HG02588 (cell line): ENCODE measurements around the gene EGR2.
A peak's percentile ranks its signal among the peaks of the same experiment; 100 is the strongest.
"Not testable (repeated sequence)": the region's sequence is repeated elsewhere in the genome, so short reads cannot be mapped to it uniquely, and the experiment has no call there.

Source experiments
- ATAC-seq: cut with Tn5 transposase; IDR thresholded peaks from one replicate; pipeline ENCODE4 v1.9.1; 2021; ENCODE audit warnings: mild to moderate bottlenecking, moderate library complexity; ENCODE audit not compliant: unreplicated experiment

EGR2 gene

DNA sequence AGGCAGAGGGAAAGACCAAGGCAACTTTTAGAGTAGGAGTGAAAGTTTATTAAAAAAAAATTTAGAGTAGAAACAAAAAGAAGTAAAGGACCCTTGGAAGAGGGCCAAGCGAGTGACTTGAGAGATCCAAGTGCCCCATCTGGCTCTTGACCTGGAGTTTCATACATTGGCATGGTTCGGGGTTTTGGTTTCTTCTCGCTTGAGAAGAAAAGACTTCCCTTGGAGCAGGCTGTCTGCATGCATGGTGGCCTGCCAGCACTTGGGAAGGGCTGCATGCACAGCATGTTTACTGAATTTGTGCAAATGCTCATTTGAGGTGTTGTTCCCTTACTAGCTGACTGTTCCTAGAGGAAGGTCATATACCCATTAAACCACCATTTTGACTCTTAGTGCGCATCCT, 20.4 kb downstream of the EGR2 start:
- no peak for ATAC-seq

DNA sequence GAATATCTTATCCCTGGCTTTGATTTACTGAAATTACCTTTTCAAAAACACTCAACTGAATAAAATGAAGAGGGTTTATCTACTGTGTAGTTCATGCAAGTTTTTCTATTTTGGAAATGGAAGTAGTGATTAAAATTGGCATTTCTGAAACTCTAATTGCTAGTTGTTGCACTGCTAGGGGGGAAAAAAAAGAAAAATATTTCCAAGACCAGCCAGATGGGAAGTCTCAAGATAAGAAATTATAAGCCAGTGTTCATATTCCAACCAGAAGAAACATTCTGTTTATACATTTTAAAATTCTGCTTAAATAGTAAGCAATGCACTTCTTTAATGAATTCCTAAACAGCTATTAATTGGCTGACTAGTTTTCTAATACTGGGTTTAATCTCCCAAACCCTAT, 21.1 kb downstream of the EGR2 start:
- ATAC-seq: no peak

DNA sequence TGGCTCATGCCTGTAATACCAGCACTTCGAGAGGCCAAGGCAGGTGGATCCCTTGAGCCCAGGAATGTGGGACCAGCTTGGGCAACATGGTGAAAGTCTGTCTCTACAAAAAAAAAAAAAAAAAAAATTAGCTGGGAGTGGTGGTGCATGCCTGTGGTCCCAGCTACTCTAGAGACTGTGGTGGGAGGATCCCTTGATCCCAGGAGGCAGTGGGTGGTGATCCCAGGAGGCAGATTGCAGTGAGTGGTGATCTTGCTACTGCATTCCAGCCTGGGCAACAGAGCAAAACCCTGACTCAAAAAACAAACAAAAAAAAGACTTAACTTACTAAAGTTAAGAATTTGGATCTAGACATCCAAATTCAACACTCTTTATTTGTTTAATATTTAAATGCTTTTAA, 21.9 kb downstream of the EGR2 start:
- no peak for ATAC-seq

DNA sequence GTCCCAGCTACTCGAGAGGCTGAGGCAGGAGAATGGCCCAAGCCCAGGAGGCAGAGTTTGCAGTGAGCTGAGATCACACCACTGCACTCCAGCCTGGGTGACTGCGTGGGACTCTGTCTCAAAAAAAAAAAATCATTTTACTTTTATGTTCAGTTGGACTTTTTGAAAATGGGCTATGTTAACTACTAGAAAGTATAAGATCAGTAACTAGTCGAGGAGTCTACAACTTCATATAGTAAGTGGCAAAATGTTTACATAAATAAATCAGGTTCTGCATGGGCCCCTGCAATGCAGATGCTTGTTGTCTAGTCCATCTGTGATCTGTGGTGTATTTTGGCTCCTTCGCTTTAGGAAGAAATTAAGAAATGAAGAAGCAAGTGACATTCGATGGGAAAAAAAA, 23.9 kb downstream of the EGR2 start:
- no peak for ATAC-seq

DNA sequence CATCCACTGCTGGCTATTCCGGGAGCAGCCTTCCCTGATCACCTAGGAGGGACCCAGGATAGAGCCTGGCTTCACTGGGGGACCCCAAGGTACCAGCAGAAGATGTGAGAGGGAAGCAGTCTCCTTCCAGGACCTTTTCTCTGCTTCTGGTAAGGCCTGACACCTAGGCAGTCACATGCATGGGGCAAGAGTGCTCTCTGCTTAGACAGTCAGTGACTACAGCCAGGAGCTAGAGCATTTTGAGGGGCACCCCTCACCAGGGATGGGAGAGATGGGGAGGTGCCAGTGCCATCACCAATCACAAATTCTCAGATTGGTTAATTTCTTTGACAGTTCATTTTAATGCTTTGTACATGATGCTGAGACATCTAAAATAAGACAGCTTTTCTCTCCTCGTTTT, 25.6 kb downstream of the EGR2 start:
- no peak for ATAC-seq

DNA sequence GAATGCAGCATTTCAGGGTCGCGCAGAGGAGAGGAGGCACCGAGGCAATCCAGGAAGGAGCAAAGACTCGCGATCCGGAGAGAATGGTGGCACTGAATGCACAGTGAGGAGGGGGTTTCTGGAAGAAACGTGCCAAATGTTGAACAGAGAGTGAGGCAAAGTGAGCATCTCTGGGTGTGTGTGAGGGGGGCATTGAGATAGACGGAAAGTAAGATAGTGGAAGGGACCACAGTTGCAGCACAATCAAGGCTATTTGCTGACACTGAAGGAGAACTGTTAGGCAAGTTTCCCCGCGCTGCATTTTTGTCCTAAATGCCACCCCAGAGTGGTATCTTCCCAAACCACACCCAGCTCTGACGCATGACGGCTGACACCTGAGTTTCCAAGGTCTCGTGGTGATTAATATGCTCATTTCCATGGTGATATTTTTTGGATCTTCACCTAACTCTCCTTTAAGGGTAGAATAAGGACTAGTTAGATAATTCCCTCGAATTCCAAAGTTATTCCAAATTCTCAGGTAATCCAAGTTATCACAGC, 26.1 kb downstream of the EGR2 start:
- no peak for ATAC-seq

DNA sequence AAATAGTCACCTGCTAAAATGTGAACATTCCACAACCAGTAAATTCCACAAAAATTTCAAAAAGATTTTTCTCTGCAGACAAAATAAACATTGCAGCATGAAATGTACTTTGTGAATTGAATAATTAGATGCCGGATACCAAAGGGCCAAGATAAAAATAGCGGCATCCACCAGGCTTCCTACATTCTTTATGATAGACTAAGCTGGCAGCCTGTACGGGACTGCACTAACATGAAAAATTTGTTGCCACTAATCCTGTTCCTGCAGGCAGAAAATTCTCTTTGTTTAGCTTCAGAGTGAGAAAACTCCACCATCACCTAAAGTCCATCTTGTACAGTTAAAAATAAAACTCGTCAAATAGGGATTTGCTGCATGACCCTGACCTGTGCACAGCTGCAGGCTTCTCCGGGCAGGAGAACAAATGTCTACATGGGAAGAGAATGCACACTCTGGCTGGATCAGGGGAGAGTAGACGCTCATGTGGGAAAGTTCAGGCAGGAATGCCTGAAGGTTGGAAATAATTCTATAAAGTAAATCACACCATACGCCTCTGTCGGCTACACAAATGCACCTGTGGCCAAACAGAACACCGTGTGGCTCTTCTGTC, 27.2 kb downstream of the EGR2 start:
- ATAC-seq: no peak

DNA sequence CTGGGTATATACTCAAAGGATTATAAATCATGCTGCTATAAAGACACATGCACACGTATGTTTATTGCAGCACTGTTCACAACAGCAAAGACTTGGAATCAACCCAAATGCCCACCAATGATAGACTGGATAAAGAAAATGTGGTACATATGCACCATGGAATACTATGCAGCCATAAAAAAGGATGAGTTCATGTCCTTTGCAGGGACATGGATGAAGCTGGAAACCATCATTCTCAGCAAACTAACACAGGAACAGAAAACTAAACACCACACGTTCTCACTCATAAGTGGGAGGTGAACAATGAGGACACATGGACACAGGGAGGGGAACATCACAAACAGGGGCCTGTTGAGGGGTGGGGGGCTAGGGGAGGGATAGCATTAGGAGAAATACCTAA, 27.9 kb downstream of the EGR2 start:
- not testable (repeated sequence) for ATAC-seq

DNA sequence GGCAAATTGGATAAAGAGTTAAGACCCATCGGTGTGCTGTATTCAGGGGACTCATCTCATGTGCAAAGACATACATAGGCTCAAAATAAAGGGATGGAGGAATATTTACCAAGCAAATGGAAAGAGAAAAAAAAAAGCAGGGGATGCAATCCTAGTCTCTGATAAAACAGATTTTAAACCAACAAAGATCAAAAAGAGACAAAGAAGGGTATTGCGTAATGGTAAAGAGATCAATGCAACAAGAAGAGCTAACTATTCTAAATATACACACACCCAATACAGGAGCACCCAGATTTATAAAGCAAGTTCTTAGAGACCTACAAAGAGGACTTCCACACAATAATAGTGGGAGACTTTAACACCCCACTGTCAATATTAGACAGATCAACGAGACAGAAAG, 31.6 kb downstream of the EGR2 start:
- ATAC-seq: not testable (repeated sequence)

DNA sequence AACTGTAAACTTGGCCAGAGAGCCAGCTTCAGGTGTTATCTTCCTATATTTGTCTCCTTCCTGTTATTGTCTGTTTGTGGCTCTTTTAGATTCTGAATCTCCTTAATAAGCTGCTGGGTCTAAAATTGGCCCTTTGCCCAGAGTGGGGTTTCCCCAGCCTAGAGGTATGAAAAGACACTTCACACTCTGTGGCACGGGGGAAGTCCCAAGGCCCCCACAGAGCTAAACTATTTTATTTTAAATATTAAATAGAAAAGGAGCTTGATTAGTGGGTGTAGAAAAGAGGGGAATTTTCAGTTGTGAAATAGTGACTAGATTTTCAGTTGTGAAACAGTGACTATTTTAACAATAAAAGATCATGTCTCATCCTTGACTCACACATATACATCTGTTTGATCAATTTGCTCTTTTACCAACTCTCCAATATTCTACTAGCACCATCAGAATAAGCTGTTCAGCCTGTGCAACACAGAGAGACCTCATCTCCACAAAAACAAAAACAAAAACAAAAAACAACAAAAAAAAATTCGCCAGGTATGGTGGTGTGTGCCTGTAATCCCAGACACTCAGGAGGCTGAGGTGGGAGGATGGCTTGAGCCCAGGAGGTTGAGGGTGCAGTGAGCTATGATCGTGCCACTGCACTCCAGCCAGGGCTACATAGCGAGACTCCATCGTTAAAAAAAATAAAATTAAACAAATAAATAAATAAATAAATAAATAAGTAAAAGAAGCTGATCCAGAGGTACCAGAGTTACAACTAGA, 36.5 kb downstream of the EGR2 start:
- ATAC-seq: peak; percentile 90

DNA sequence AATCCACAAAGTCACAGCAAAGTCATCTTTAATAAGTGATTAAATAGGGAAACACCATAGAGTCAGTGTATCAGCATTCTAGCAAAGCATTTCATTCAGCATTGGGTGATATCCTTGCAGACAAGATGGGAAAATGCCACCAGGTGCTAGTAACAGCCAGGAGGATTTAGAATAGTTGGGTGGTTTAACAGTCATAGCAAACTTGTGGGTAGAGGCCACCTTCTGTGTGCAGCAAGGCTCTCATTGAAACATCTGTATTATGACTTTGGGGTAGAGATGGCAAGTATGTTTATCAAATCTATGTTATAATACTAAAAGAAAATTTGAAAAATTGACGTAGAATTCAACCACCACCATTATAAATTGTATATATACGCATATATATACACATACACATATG, 38.0 kb downstream of the EGR2 start:
- peak; percentile 43 for ATAC-seq

DNA sequence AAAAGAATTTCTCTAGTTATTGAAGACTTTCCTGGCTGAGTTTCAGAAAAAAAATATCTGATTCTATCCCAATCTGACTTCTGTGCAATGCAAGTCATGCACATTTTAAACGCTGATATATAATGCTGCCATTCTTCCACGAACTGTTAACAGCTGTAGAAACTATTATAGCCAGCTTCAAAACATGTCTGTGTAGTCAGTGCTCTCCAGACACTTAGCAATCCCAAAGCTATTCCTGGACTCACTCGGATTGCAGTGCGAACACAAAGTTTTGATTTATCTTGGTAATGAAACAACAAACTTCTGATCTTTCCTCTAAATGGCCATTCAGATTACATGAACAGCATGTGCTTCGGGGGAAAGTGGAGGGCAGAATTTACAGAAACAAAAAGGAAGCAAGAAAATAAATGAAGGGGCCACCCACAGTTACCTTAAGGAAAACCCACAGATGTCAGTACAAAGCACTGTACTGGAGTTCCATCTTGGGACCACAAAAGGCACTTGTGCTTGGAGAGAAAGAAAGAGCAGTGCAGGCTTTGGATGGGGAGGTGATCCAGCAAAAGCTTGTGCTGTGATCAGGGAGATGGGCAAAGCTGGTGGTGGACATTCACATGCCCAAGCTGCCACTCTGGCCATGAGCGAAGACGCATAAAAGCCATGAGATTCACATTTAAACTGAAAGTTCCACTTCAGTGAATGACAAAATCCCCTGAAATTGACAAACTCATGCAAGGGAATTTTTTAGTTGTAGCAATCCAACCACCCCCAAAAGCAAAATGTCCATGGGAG, 43.8 kb downstream of the EGR2 start:
- ATAC-seq: no peak

DNA sequence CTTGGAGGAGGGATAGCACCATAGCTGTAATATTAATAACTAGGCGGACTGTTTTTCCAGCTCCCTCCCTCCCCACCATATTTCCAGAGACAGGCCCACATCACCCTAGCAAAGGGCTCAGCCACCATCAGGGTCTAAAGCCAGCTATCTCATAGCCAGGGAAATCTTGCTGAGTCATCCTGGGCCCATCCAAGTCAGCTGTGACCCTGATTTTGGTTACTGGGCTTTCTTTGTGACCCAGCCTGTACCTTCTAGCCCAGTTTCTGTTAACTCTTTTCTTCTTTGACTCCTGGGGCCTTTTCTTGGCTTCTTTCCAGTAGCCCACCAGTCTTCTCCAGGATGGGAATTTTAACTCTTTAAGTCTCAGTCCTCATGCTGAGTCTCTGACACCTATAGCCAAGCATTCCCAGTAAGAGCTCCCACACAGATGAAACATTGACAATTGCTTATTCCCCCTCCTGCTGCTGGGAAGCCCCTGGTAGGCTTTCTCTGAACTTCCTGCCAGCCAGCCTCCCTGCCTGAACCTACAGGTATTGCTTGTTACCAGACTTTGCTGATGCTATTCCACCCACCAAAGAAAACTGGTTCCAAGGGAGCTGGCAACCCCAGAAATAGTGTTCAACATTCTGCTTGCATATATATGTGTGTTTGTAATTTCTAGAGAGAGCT, 46.5 kb downstream of the EGR2 start:
- peak; percentile 78 for ATAC-seq

DNA sequence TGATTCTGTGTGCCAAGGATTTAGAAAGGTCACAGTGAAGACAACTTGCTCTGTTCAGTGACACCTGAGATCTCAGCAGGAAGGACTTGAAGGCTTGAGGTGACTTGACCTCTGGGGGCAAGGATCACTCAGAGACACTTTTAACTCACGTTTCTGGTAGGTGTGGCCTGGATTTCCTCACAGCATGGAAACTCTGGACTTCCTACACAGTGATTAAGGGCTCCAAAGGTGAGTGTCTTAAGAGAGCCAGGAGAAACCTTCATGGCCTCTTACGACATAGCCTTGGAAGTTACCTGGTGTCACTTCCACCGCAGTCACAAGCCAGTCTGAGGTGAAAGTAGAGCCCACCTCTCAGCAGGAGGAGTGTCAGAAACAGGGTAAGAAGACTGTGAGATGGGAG, 49.8 kb downstream of the EGR2 start:
- no peak for ATAC-seq

DNA sequence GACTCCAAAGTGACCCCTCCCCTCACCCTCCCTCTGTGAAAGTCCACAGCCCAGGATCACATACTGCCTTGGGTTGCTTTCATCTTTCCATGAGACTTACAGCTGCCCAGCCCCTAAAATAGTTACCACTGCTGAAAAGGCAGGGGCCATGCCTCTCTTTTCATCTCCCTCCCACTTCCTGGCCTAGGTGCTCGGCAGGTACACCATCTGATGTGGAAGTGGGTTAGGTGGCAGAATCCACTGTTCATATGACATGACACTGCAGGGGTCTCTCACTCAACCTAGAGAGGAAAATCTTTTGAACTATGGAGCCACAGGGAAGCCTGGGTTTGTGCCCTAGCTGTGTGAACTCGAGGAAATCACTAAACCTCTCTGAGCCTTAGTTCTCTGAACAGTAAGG, 50.4 kb downstream of the EGR2 start:
- no peak for ATAC-seq

DNA sequence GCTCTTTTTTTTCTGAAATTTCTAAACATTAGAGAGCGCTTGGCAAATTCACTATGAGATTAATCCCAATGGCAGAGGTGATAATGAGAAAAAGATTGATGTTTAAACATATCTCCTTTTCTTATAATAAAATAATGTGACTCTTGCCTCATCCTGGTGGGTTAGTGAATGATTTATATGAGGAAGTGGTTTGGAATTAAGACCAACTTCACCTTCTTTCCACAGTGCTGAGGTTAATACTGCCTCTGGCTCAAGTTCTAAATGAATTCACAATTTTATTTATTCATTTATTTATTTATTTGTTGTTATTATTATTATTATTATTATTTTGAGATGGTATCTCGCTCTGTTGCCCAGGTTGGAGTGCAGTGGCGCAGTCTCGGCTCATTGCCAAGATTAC, 52.2 kb downstream of the EGR2 start:
- no peak for ATAC-seq

DNA sequence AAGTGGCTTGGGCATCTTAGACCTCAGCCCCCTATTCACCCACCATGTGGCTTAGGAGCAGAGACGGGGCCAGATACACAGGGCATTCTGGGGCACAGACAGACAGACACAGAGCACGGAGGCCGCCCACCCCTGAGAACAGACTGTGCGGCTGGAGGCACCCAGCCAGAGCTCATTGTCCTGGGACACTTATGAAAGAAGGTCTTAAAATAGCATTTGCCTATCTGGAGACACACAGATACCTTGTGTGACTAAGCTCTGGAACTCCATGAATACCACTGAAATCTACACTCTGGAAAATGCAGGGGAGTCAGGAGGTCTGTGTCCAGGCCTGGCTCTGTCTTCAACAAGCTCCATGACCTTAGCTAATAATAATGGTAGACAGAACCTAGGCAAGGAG, 53.0 kb downstream of the EGR2 start:
- no peak for ATAC-seq
